ENCODE results near the gene TEDDM1. TPM values are rescaled to one million over a fixed set of nuclear protein-coding genes. Genes with fewer than 3 reads are reported as not detected.

Gene TEDDM1
- total and polyA plus RNA-seq, 2 of the 13 experiments (the other 11 are each of a cell fraction or from before 2014, with no cell fraction given), result not detected

GRCh38 chr1:182392050-182393028, 8.1 kb downstream of the TEDDM1 start (continued):
- TF ChIP-seq BCLAF1 (IDR thresholded peaks at IDR 0.05), result no peak
- 0 out of 2 replicates have a peak, but pooled peaks have one; percentile 12 for TF ChIP-seq ZNF761 (CRISPR knock-in tag; conservative IDR thresholded peaks at IDR 0.05)
- TF ChIP-seq, protein P1, sequence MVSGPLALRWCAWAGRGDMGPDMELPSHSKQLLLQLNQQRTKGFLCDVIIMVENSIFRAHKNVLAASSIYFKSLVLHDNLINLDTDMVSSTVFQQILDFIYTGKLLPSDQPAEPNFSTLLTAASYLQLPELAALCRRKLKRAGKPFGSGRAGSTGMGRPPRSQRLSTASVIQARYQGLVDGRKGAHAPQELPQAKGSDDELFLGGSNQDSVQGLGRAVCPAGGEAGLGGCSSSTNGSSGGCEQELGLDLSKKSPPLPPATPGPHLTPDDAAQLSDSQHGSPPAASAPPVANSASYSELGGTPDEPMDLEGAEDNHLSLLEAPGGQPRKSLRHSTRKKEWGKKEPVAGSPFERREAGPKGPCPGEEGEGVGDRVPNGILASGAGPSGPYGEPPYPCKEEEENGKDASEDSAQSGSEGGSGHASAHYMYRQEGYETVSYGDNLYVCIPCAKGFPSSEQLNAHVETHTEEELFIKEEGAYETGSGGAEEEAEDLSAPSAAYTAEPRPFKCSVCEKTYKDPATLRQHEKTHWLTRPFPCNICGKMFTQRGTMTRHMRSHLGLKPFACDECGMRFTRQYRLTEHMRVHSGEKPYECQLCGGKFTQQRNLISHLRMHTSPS (CRISPR knock-in tag; IDR thresholded peaks at IDR 0.05; ENCODE audit: low read depth), result no peak
- TF ChIP-seq ZNF572 (CRISPR knock-in tag; IDR thresholded peaks at IDR 0.05), result 0 out of 2 replicates have a peak, but pooled peaks have one; percentile 65
- TF ChIP-seq, protein P2, sequence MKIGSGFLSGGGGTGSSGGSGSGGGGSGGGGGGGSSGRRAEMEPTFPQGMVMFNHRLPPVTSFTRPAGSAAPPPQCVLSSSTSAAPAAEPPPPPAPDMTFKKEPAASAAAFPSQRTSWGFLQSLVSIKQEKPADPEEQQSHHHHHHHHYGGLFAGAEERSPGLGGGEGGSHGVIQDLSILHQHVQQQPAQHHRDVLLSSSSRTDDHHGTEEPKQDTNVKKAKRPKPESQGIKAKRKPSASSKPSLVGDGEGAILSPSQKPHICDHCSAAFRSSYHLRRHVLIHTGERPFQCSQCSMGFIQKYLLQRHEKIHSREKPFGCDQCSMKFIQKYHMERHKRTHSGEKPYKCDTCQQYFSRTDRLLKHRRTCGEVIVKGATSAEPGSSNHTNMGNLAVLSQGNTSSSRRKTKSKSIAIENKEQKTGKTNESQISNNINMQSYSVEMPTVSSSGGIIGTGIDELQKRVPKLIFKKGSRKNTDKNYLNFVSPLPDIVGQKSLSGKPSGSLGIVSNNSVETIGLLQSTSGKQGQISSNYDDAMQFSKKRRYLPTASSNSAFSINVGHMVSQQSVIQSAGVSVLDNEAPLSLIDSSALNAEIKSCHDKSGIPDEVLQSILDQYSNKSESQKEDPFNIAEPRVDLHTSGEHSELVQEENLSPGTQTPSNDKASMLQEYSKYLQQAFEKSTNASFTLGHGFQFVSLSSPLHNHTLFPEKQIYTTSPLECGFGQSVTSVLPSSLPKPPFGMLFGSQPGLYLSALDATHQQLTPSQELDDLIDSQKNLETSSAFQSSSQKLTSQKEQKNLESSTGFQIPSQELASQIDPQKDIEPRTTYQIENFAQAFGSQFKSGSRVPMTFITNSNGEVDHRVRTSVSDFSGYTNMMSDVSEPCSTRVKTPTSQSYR (CRISPR knock-in tag; IDR thresholded peaks at IDR 0.05; ENCODE audit: borderline replicate concordance), result peak; percentile 91; the same call in 1 of the 2 replicates
- TF ChIP-seq, protein P3, sequence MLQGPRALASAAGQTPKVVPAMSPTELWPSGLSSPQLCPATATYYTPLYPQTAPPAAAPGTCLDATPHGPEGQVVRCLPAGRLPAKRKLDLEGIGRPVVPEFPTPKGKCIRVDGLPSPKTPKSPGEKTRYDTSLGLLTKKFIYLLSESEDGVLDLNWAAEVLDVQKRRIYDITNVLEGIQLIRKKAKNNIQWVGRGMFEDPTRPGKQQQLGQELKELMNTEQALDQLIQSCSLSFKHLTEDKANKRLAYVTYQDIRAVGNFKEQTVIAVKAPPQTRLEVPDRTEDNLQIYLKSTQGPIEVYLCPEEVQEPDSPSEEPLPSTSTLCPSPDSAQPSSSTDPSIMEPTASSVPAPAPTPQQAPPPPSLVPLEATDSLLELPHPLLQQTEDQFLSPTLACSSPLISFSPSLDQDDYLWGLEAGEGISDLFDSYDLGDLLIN (CRISPR knock-in tag; IDR thresholded peaks at IDR 0.05; ENCODE audit: borderline replicate concordance), result 0 out of 2 replicates have a peak, but pooled peaks have one; percentile 30
- no peak for TF ChIP-seq MED13 (CRISPR knock-in tag; IDR thresholded peaks at IDR 0.05)
- TF ChIP-seq STAG1 (CRISPR knock-in tag; IDR thresholded peaks at IDR 0.05), result no peak
- no peak for TF ChIP-seq ZHX1 (CRISPR knock-in tag; IDR thresholded peaks at IDR 0.05; ENCODE audit: low read depth)
- TF ChIP-seq GPN1 (CRISPR knock-in tag; IDR thresholded peaks at IDR 0.05; ENCODE audit: borderline replicate concordance), result no peak
- peak; percentile 30 for TF ChIP-seq JARID2 (CRISPR knock-in tag; IDR thresholded peaks at IDR 0.05; ENCODE audit: insufficient replicate concordance)
